GM12878 (cell line): ENCODE measurements around the gene HSD17B4. TPM values are rescaled to one million over a fixed set of nuclear protein-coding genes. Genes with fewer than 3 reads are reported as not detected.

Source experiments
- CBFB ChIP-seq: IDR thresholded peaks from 2 replicates; pipeline ENCODE4 v1.6.1; 2016; ENCODE audit warnings: antibody characterized with exemption, low read depth
- CBX3 ChIP-seq: fragments of 200-600 bp; sonication (generic); IDR thresholded peaks from 2 replicates; pipeline ENCODE4 v1.6.1; 2016; ENCODE audit warnings: low read depth, borderline replicate concordance
- DPF2 ChIP-seq: fragments of 450-650 bp; IDR thresholded peaks from 2 replicates; pipeline ENCODE4 v1.6.1; 2017; ENCODE audit warnings: mild to moderate bottlenecking
- GATAD2B ChIP-seq: fragments of 450-650 bp; conservative IDR thresholded peaks from 2 replicates; pipeline ENCODE4 v1.6.1; 2017; ENCODE audit warnings: low read depth, mild to moderate bottlenecking, moderate library complexity
- NFYB ChIP-seq: IDR thresholded peaks from 2 replicates; pipeline ENCODE4 v1.6.1; 2011; ENCODE audit warnings: low read depth, mild to moderate bottlenecking, low read length, improper control_type of control experiment, moderate library complexity; ENCODE audit not compliant: insufficient read depth
- NR2F1 ChIP-seq: fragments of 450-650 bp; conservative IDR thresholded peaks from 2 replicates; pipeline ENCODE4 v1.6.1; 2017; ENCODE audit warnings: mild to moderate bottlenecking
- POLR2AphosphoS5 ChIP-seq: IDR thresholded peaks from 2 replicates; pipeline ENCODE4 v1.6.1; 2011; ENCODE audit warnings: mild to moderate bottlenecking, low read length, inconsistent platforms
- RUNX3 ChIP-seq: IDR thresholded peaks from 2 replicates; pipeline ENCODE4 v1.6.1; 2012; ENCODE audit warnings: low read length, inconsistent platforms
- SIN3A ChIP-seq: IDR thresholded peaks from 2 replicates; pipeline ENCODE4 v1.6.1; 2012; ENCODE audit warnings: low read depth, low read length, improper control_type of control experiment
- SIX5 ChIP-seq: IDR thresholded peaks from 2 replicates; pipeline ENCODE4 v1.6.1; 2011; ENCODE audit warnings: mild to moderate bottlenecking, low read depth, low read length, moderate library complexity; ENCODE audit not compliant: severe bottlenecking
- SREBF1 ChIP-seq: IDR thresholded peaks from 2 replicates; pipeline ENCODE4 v1.6.1; 2012; ENCODE audit warnings: mild to moderate bottlenecking, low read length
- SUPT20H ChIP-seq: IDR thresholded peaks from 2 replicates; pipeline ENCODE4 v1.6.1; 2011; ENCODE audit warnings: low read depth, mild to moderate bottlenecking, low read length, moderate library complexity, borderline replicate concordance; ENCODE audit not compliant: control insufficient read depth
- TAF1 ChIP-seq: IDR thresholded peaks from 2 replicates; pipeline ENCODE4 v1.6.1; 2011; ENCODE audit warnings: mild to moderate bottlenecking, low read depth, low read length, borderline replicate concordance
- YBX1 ChIP-seq: fragments of 450-650 bp; IDR thresholded peaks from 2 replicates; pipeline ENCODE4 v1.6.1; 2016; ENCODE audit warnings: antibody characterized with exemption
- YY1 ChIP-seq: IDR thresholded peaks from 2 replicates; pipeline ENCODE4 v1.6.1; 2011; ENCODE audit warnings: low read depth, mild to moderate bottlenecking, low read length
- polyA plus RNA-seq, 11 experiments: library from polyadenylated mRNA; depleted of rRNA in 4 of 11; unstranded in 6 of 11; stranded (reverse) in 5 of 11; fragments of >200 nt; fragmentation: Nextera tagmentation in 4 of 11; fragmentation: Illumina TruSeq in 1 of 11; extraction: Ambion mirVana in 4 of 11; extraction: Trizol in 1 of 11; gene quantifications; 1 replicate in 1 of 11; 2 replicates in 10 of 11; pipeline versions ENCODE4 v1.2.1 to v1.2.3, GENCODE V29; 2011 to 2016; ENCODE audit warnings: inconsistent platforms in 2 of 11, missing spikeins in 2 of 11, low read depth in 1 of 11
- total RNA-seq, 4 experiments: library from RNA; depleted of rRNA in 3 of 4; stranded (reverse); fragments of >200 nt in 3 of 4; fragmentation: Illumina TruSeq in 1 of 4; extraction: Trizol in 1 of 4; gene quantifications; 2 replicates each; pipeline versions ENCODE4 v1.2.1 to v1.2.3, GENCODE V29; 2013 to 2021
- TF ChIP-seq, protein P1 (sequence below): fragments of 450-650 bp; IDR thresholded peaks from 2 replicates; pipeline ENCODE4 v1.6.1; 2017; ENCODE audit warnings: antibody characterized with exemption, mild to moderate bottlenecking, moderate library complexity
- TF ChIP-seq, protein P2 (sequence below): fragments of 450-650 bp; IDR thresholded peaks from 2 replicates; pipeline ENCODE4 v1.6.1; 2017; ENCODE audit warnings: borderline replicate concordance
- TF ChIP-seq, protein P3 (sequence below): IDR thresholded peaks from 2 replicates; pipeline ENCODE4 v1.6.1; 2012; ENCODE audit warnings: mild to moderate bottlenecking, low read depth, low read length
- TF ChIP-seq, protein P4 (sequence below): IDR thresholded peaks from 2 replicates; pipeline ENCODE4 v1.6.1; 2011; ENCODE audit warnings: borderline replicate concordance, low read depth, mild to moderate bottlenecking, moderate library complexity, low read length; ENCODE audit not compliant: insufficient read depth, poor library complexity, severe bottlenecking
- TF ChIP-seq, protein P5 (sequence below): fragments of 450-650 bp; IDR thresholded peaks from 2 replicates; pipeline ENCODE4 v1.6.1; 2017; ENCODE audit warnings: mild to moderate bottlenecking, low read depth, inconsistent platforms; ENCODE audit not compliant: poor library complexity, severe bottlenecking

The HSD17B4 gene
- total and polyA plus RNA-seq, 10 of the 15 experiments (the other 5 are each of a cell fraction or from before 2014, with no cell fraction given): 38.6 to 125 (median 93.0) TPM

DNA sequence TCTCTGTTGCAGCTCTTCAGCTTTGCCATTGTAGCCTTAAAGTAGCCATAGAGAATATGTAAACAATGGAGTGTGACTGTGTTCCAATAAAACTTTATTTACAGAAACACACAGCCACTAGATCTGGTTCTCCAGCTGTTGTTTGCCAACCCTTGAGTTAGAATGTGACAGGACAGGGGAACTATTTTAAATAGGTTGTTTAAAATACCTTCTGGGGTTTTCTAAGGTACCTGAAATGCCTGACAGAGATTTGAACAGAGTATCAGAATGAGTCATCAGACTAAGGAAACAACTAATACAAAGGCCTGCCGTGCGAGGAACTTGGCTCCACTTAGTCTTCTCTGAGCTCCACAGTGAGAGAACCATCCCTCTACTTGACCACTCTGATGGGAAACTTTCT is 85.4 kb downstream of the HSD17B4 start (continued):
- TF ChIP-seq, protein P1, sequence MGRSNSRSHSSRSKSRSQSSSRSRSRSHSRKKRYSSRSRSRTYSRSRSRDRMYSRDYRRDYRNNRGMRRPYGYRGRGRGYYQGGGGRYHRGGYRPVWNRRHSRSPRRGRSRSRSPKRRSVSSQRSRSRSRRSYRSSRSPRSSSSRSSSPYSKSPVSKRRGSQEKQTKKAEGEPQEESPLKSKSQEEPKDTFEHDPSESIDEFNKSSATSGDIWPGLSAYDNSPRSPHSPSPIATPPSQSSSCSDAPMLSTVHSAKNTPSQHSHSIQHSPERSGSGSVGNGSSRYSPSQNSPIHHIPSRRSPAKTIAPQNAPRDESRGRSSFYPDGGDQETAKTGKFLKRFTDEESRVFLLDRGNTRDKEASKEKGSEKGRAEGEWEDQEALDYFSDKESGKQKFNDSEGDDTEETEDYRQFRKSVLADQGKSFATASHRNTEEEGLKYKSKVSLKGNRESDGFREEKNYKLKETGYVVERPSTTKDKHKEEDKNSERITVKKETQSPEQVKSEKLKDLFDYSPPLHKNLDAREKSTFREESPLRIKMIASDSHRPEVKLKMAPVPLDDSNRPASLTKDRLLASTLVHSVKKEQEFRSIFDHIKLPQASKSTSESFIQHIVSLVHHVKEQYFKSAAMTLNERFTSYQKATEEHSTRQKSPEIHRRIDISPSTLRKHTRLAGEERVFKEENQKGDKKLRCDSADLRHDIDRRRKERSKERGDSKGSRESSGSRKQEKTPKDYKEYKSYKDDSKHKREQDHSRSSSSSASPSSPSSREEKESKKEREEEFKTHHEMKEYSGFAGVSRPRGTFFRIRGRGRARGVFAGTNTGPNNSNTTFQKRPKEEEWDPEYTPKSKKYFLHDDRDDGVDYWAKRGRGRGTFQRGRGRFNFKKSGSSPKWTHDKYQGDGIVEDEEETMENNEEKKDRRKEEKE: no peak
- no peak for TF ChIP-seq YY1
- TF ChIP-seq TAF1: 0 out of 2 replicates have a peak, but pooled peaks have one; percentile 12
- no peak for TF ChIP-seq SREBF1
- TF ChIP-seq POLR2AphosphoS5: no peak
- 0 out of 2 replicates have a peak, but pooled peaks have one; percentile 22 for TF ChIP-seq CBFB
- peak; percentile 45; the same call in 1 of the 2 replicates for TF ChIP-seq NR2F1
- no peak for TF ChIP-seq CBX3
- no peak for TF ChIP-seq SUPT20H
- TF ChIP-seq, protein P2, sequence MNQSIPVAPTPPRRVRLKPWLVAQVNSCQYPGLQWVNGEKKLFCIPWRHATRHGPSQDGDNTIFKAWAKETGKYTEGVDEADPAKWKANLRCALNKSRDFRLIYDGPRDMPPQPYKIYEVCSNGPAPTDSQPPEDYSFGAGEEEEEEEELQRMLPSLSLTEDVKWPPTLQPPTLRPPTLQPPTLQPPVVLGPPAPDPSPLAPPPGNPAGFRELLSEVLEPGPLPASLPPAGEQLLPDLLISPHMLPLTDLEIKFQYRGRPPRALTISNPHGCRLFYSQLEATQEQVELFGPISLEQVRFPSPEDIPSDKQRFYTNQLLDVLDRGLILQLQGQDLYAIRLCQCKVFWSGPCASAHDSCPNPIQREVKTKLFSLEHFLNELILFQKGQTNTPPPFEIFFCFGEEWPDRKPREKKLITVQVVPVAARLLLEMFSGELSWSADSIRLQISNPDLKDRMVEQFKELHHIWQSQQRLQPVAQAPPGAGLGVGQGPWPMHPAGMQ: no peak
- no peak for TF ChIP-seq NFYB
- TF ChIP-seq SIX5: no peak
- no peak for TF ChIP-seq SIN3A
- TF ChIP-seq, protein P3, sequence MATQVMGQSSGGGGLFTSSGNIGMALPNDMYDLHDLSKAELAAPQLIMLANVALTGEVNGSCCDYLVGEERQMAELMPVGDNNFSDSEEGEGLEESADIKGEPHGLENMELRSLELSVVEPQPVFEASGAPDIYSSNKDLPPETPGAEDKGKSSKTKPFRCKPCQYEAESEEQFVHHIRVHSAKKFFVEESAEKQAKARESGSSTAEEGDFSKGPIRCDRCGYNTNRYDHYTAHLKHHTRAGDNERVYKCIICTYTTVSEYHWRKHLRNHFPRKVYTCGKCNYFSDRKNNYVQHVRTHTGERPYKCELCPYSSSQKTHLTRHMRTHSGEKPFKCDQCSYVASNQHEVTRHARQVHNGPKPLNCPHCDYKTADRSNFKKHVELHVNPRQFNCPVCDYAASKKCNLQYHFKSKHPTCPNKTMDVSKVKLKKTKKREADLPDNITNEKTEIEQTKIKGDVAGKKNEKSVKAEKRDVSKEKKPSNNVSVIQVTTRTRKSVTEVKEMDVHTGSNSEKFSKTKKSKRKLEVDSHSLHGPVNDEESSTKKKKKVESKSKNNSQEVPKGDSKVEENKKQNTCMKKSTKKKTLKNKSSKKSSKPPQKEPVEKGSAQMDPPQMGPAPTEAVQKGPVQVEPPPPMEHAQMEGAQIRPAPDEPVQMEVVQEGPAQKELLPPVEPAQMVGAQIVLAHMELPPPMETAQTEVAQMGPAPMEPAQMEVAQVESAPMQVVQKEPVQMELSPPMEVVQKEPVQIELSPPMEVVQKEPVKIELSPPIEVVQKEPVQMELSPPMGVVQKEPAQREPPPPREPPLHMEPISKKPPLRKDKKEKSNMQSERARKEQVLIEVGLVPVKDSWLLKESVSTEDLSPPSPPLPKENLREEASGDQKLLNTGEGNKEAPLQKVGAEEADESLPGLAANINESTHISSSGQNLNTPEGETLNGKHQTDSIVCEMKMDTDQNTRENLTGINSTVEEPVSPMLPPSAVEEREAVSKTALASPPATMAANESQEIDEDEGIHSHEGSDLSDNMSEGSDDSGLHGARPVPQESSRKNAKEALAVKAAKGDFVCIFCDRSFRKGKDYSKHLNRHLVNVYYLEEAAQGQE: 0 out of 2 replicates have a peak, but pooled peaks have one; percentile 7
- TF ChIP-seq, protein P4, sequence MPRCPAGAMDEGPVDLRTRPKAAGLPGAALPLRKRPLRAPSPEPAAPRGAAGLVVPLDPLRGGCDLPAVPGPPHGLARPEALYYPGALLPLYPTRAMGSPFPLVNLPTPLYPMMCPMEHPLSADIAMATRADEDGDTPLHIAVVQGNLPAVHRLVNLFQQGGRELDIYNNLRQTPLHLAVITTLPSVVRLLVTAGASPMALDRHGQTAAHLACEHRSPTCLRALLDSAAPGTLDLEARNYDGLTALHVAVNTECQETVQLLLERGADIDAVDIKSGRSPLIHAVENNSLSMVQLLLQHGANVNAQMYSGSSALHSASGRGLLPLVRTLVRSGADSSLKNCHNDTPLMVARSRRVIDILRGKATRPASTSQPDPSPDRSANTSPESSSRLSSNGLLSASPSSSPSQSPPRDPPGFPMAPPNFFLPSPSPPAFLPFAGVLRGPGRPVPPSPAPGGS: peak; percentile 31
- 0 out of 2 replicates have a peak, but pooled peaks have one; percentile 32 for TF ChIP-seq GATAD2B
- peak; percentile 82; the same call in 1 of the 2 replicates for TF ChIP-seq DPF2
- TF ChIP-seq, protein P5, sequence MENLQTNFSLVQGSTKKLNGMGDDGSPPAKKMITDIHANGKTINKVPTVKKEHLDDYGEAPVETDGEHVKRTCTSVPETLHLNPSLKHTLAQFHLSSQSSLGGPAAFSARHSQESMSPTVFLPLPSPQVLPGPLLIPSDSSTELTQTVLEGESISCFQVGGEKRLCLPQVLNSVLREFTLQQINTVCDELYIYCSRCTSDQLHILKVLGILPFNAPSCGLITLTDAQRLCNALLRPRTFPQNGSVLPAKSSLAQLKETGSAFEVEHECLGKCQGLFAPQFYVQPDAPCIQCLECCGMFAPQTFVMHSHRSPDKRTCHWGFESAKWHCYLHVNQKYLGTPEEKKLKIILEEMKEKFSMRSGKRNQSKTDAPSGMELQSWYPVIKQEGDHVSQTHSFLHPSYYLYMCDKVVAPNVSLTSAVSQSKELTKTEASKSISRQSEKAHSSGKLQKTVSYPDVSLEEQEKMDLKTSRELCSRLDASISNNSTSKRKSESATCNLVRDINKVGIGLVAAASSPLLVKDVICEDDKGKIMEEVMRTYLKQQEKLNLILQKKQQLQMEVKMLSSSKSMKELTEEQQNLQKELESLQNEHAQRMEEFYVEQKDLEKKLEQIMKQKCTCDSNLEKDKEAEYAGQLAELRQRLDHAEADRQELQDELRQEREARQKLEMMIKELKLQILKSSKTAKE: peak; percentile 77
- no peak for TF ChIP-seq YBX1
- peak; percentile 87 for TF ChIP-seq RUNX3
